Upper lobe of left lung (tissue), 6 donors: ENCODE results near the gene PTPN2. TPM values are rescaled to one million over a fixed set of nuclear protein-coding genes. Genes with fewer than 3 reads are reported as not detected.
A peak's percentile ranks its signal among the peaks of the same experiment; 100 is the strongest.

Experiments
- ATAC-seq, 2 donors: fragments of 200-7000 bp; cut with Tn5 transposase; one replicate each; pipeline ENCODE4 v1.9.1; 2022; ENCODE audit warnings: mild to moderate bottlenecking in 2 of 2, moderate library complexity in 2 of 2; ENCODE audit not compliant: low FRiP score in 2 of 2
- DNase-seq, 2 donors: peaks; one replicate each; pipeline ENCODE4 v3.0.0-alpha.2; 2019 to 2020
- H3K27ac ChIP-seq, 4 donors: fragments of 200-600 bp; sonication (generic); one replicate each; pipeline ENCODE4 v1.5.1; 2016 to 2019
- H3K27me3 ChIP-seq, 4 donors: fragments of 200-600 bp; sonication (generic); one replicate each; pipeline ENCODE4 v1.5.1; 2017 to 2019
- H3K36me3 ChIP-seq, 4 donors: fragments of 200-600 bp; sonication (generic); one replicate each; pipeline ENCODE4 v1.5.1; 2016 to 2019
- H3K4me1 ChIP-seq, 4 donors: fragments of 200-600 bp; sonication (generic); one replicate each; pipeline ENCODE4 v1.5.1; 2018 to 2019
- H3K4me3 ChIP-seq, 4 donors: fragments of 200-600 bp; sonication (generic); one replicate each; pipeline ENCODE4 v1.5.1; 2017 to 2019; ENCODE audit warnings: mild to moderate bottlenecking in 2 of 4, moderate library complexity in 1 of 4
- H3K9me3 ChIP-seq, 4 donors: fragments of 200-600 bp; sonication (generic); one replicate each; pipeline ENCODE4 v1.5.1; 2018 to 2019
- CTCF ChIP-seq, 6 experiments: fragments of 450-650 bp in 4 of 6; fragments of 200-600 bp in 2 of 6; sonication (generic) in 2 of 6; IDR thresholded peaks; one replicate each; pipeline ENCODE4 v1.5.1; 2016 to 2019; ENCODE audit warnings: antibody characterized with exemption in 6 of 6
- EP300 ChIP-seq, 4 donors: sonication (generic); formaldehyde crosslinking; IDR thresholded peaks; one replicate each; pipeline ENCODE4 v1.5.1; 2017; ENCODE audit warnings: antibody characterized with exemption in 4 of 4, control low read depth in 2 of 4
- POLR2A ChIP-seq, 4 donors: fragments of 450-650 bp; IDR thresholded peaks; one replicate each; pipeline ENCODE4 v1.5.1; 2016 to 2017; ENCODE audit warnings: antibody characterized with exemption in 4 of 4, mild to moderate bottlenecking in 2 of 4
- POLR2AphosphoS5 ChIP-seq, 2 donors: sonication (generic); formaldehyde crosslinking; IDR thresholded peaks; one replicate each; pipeline ENCODE4 v1.5.1; 2017; ENCODE audit warnings: antibody characterized with exemption in 2 of 2
- WGBS, 2 donors: methylation state at CpG; one replicate each; pipeline ENCODE4 v1.1.5; 2017 to 2018; 5-methylcytosine and 5-hydroxymethylcytosine counted together
- total RNA-seq, 6 donors: library from RNA; depleted of rRNA in 4 of 6; stranded (reverse); fragments of >200 nt in 4 of 6; gene quantifications; one replicate each; pipeline versions ENCODE4 v1.1.0 to v1.2.1, GENCODE V29; 2016 to 2021
- donor health status: DM: no; HTN: no; CAD: no; lungs with moderate emphysema.
- donor health status: DM: no; HTN: yes; CAD: no; lungs with severe emphysema.

Gene PTPN2
- total RNA-seq, 6 donors from 2014 or later, result 31.9 to 119 (median 54.0) TPM

DNA sequence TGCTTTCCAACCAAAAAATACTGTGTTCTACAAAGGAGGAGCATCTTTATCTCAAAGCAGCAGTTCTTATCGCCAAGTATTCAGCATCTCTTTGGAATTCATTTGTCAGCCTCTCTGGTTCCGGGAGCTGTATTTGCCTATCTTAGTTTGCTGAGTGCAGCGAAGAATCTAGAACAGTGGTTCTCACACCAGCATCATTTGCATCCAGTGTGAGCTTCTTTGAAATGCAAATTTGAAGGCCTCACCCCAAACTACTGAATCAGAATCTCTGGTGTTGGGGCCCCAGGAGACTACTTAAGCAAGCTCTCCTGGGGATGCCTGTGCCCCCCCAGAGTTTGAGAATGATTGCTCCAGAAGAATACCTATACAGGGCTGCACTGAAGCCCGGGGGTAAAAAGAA lies 1.5 kb upstream of the PTPN2 start:
- H3K36me3 ChIP-seq, result no peaks in the 10 kb centered on the region
- WGBS, 2 donors, result 65 to 67% methylated on average over 4 of the region's 4 CpGs
- ATAC-seq, result no peak
- no peak for DNase-seq
- H3K27ac ChIP-seq, result peak overlapping the region in 1 of 4 donors; percentile 98
- no peak for TF ChIP-seq EP300 (IDR thresholded peaks at IDR 0.05)
- no peak for TF ChIP-seq POLR2AphosphoS5 (IDR thresholded peaks at IDR 0.05)
- TF ChIP-seq CTCF (IDR thresholded peaks at IDR 0.05), result no peak
- TF ChIP-seq POLR2A (IDR thresholded peaks at IDR 0.05), result no peak
- H3K4me3 ChIP-seq, result no peak overlapping the region
- H3K27me3 ChIP-seq, result no peaks in the 10 kb centered on the region
- H3K4me1 ChIP-seq, result peaks cover 21 to 29% (median 26%) of the 10 kb centered on the region in 4 donors
- no peaks in the 10 kb centered on the region for H3K9me3 ChIP-seq

- Histone ChIP-seq H3K4me3 (peak overlapping the region; percentile 45 to 85 (median 70)), H3K36me3 (no peaks in the 10 kb centered on the region), H3K27me3 (no peaks in the 10 kb centered on the region), H3K27ac (peak overlapping the region; percentile 94 to 100 (median 98)), H3K9me3 (no peaks in the 10 kb centered on the region), H3K4me1 (peaks cover 25 to 37% (median 33%) of the 10 kb centered on the region in 4 donors)
- DNase-seq (no peak), ATAC-seq (no peak)
- WGBS, 2 donors, result 12 to 20% methylated on average over 27 to 33 of the region's 35 CpGs
- no peak for TF ChIP-seq EP300 (IDR thresholded peaks at IDR 0.05)
- TF ChIP-seq POLR2A (IDR thresholded peaks at IDR 0.05), result no peak
- no peak for TF ChIP-seq CTCF (IDR thresholded peaks at IDR 0.05)
- TF ChIP-seq POLR2AphosphoS5 (IDR thresholded peaks at IDR 0.05), result no peak
Observed at GRCh38 chr18:12884406-12885323, 628 bp upstream of the PTPN2 start.

DNA sequence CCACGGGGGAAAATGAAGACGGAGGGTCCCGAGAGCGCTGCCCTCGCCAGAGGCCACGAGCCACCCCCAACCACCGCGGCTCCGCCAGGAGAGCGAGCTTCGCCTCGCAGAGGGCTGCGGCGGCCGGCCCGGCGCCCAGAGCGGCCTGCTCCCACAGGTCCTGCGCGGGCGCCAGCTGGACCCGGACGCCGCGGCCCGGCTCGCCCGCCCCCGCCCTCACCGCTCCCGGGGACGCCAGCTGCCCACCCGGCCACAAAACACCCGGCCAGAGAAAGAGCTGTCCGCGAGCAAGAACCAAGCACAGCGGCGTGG lies 709 bp downstream of the PTPN2 start:
- no peaks in the 10 kb centered on the region for H3K36me3 ChIP-seq
- peaks cover 39 to 51% (median 46%) of the 10 kb centered on the region in 4 donors for H3K4me1 ChIP-seq
- DNase-seq (no peak), ATAC-seq (peak in 1 of 2 donors; percentile 84)
- H3K4me3 ChIP-seq, result peak overlapping the region; percentile 64 to 85 (median 74)
- no peaks in the 10 kb centered on the region for H3K27me3 ChIP-seq
- no peaks in the 10 kb centered on the region for H3K9me3 ChIP-seq
- 0% methylated on average over 11 to 19 of the region's 38 CpGs for WGBS, 2 donors
- no peak for TF ChIP-seq POLR2AphosphoS5 (IDR thresholded peaks at IDR 0.05)
- peak in 1 of 6 experiments; percentile 4 for TF ChIP-seq CTCF (IDR thresholded peaks at IDR 0.05)
- peak overlapping the region; percentile 94 to 100 (median 98) for H3K27ac ChIP-seq

DNA sequence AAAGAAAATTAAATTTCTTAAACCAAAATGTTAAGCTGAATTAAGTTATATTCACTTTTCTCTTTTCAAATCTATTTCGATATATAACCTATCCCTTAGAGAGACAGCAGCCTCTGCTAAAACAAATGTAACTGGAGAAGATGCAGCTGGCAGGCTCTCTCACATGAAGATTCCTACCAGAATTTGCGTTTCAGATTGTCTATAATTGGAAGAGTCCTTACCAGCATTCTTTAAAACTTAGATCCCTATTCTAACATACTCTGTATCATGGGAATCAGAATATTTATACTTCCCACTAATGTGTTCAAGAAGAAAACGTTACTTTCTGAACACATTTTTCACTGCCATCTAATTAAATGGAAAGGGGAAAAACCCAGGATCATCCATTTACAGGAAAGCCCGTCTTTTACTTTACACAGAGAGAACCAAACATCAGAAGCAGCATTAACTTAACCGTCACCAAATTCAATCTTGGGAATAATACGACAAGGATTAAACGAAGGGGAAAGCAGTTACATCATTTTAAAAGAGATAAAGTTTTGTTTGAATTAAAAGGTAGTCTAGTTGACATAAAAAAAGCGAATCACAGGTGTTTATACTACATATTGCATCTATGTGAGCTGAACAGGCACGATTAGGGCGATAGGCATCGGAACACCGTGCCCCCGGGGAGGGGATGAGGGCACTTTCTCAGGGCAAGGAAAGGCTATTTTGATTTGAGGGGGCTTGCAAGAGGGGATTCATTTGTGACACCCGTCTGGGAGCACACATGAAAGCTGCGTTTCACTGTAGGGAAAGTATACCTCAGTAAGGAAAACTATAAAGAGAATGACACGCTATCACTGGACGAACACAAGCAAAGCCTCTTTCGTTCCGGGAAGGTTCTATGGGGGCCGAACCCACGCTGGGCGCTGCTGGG lies 1.3 kb downstream of the PTPN2 start:
- Histone ChIP-seq H3K9me3 (no peaks in the 10 kb centered on the region), H3K27ac (peak overlapping the region; percentile 94 to 100 (median 98)), H3K36me3 (no peaks in the 10 kb centered on the region), H3K4me1 (peaks cover 40 to 57% (median 50%) of the 10 kb centered on the region in 4 donors), H3K4me3 (peak overlapping the region; percentile 64 to 85 (median 74)), H3K27me3 (no peaks in the 10 kb centered on the region)
- DNase-seq (no peak), ATAC-seq (no peak)
- 8 to 9% methylated on average over 21 to 22 of the region's 22 CpGs for WGBS, 2 donors
- TF ChIP-seq POLR2AphosphoS5 (IDR thresholded peaks at IDR 0.05), result no peak

GRCh38 chr18:12880541-12880910 lies 3.5 kb downstream of the PTPN2 start:
- H3K4me1 ChIP-seq, result peaks cover 40 to 66% (median 54%) of the 10 kb centered on the region in 4 donors
- 66 to 73% methylated on average over 2 of the region's 2 CpGs for WGBS, 2 donors
- no peak overlapping the region for H3K4me3 ChIP-seq

More at GRCh38 chr18:12880541-12880910, 3.5 kb downstream of the PTPN2 start:
- ATAC-seq, result no peak
- Histone ChIP-seq H3K27me3 (no peaks in the 10 kb centered on the region), H3K27ac (peak overlapping the region; percentile 64 to 81 (median 72)), H3K9me3 (no peaks in the 10 kb centered on the region), H3K36me3 (no peaks in the 10 kb centered on the region)
- TF ChIP-seq EP300 (IDR thresholded peaks at IDR 0.05), result no peak
- TF ChIP-seq POLR2A (IDR thresholded peaks at IDR 0.05), result no peak
- TF ChIP-seq POLR2AphosphoS5 (IDR thresholded peaks at IDR 0.05), result no peak
- TF ChIP-seq CTCF (IDR thresholded peaks at IDR 0.05), result no peak
- DNase-seq, result no peak
